ENCODE results near the gene TBXT. TPM values are rescaled to one million over a fixed set of nuclear protein-coding genes. Genes with fewer than 3 reads are reported as not detected.

Gene TBXT
- total and polyA plus RNA-seq, 9 donors = not detected

- H3K4me1 ChIP-seq (ENCODE audit: insufficient read depth) = no peaks in the 10 kb centered on the region
- no peak for TF ChIP-seq POLR2A (IDR thresholded peaks at IDR 0.05)
- no peak for TF ChIP-seq EP300 (IDR thresholded peaks at IDR 0.05)
- no peak for TF ChIP-seq CTCF (IDR thresholded peaks at IDR 0.05)
- no peak overlapping the region for H3K27ac ChIP-seq
- intact Hi-C loops (cut with DNase I) = no loop called here
- H3K36me3 ChIP-seq = no peaks in the 10 kb centered on the region
- no peak for DNase-seq
- no peaks in the 10 kb centered on the region for H3K27me3 ChIP-seq
- 60 to 75% (median 68%) methylated on average over 7 of the region's 7 CpGs for WGBS, 3 donors
- no peak overlapping the region for H3K4me3 ChIP-seq
- no peaks in the 10 kb centered on the region for H3K9me3 ChIP-seq
These were observed 45.9 kb downstream of the TBXT start for GRCh38 chr6:166121726-166122125.

- intact Hi-C loops (cut with DNase I) = no loop called here
- Histone ChIP-seq H3K9me3 (no peaks in the 10 kb centered on the region), H3K27ac (no peak overlapping the region), H3K4me1 (ENCODE audit: insufficient read depth) (no peaks in the 10 kb centered on the region), H3K27me3 (no peaks in the 10 kb centered on the region), H3K4me3 (no peak overlapping the region), H3K36me3 (no peaks in the 10 kb centered on the region)
- DNase-seq = no peak
- WGBS, 3 donors = 68 to 72% (median 72%) methylated on average over 4 of the region's 4 CpGs
- TF ChIP-seq POLR2A (IDR thresholded peaks at IDR 0.05) = no peak
- TF ChIP-seq EP300 (IDR thresholded peaks at IDR 0.05) = no peak
- TF ChIP-seq CTCF (IDR thresholded peaks at IDR 0.05) = no peak
These were observed 48.3 kb downstream of the TBXT start for GRCh38 chr6:166119116-166119911.

GRCh38 chr6:166115609-166116008, 52.0 kb downstream of the TBXT start:
- H3K36me3 ChIP-seq = no peaks in the 10 kb centered on the region
- intact Hi-C loops (cut with DNase I) = no loop called here
- TF ChIP-seq POLR2A (IDR thresholded peaks at IDR 0.05) (no peak), EP300 (IDR thresholded peaks at IDR 0.05) (no peak), CTCF (IDR thresholded peaks at IDR 0.05) (no peak)

GRCh38 chr6:166112580-166112979, 55.1 kb downstream of the TBXT start:
- H3K36me3 ChIP-seq = no peaks in the 10 kb centered on the region
- H3K4me3 ChIP-seq = no peak overlapping the region
- intact Hi-C loops (cut with DNase I) = no loop called here
- no peak for DNase-seq
- 69 to 76% (median 76%) methylated on average over 11 of the region's 11 CpGs for WGBS, 3 donors
- H3K9me3 ChIP-seq = no peaks in the 10 kb centered on the region
- no peak overlapping the region for H3K27ac ChIP-seq
- H3K4me1 ChIP-seq (ENCODE audit: insufficient read depth) = no peaks in the 10 kb centered on the region
- TF ChIP-seq CTCF (IDR thresholded peaks at IDR 0.05) = no peak
- no peak for TF ChIP-seq POLR2A (IDR thresholded peaks at IDR 0.05)
- H3K27me3 ChIP-seq = no peaks in the 10 kb centered on the region

More at GRCh38 chr6:166115609-166116008, 52.0 kb downstream of the TBXT start:
- no peak overlapping the region for H3K4me3 ChIP-seq
- H3K9me3 ChIP-seq = no peaks in the 10 kb centered on the region
- H3K4me1 ChIP-seq (ENCODE audit: insufficient read depth) = no peaks in the 10 kb centered on the region
- DNase-seq = no peak
- no peak overlapping the region for H3K27ac ChIP-seq
- H3K27me3 ChIP-seq = no peaks in the 10 kb centered on the region
